ENCODE measurements around the gene ATP5IF1. TPM values are rescaled to one million over a fixed set of nuclear protein-coding genes. Genes with fewer than 3 reads are reported as not detected.

Gene ATP5IF1
- total and polyA plus RNA-seq, 2 of the 13 experiments (the other 11 are each of a cell fraction or from before 2014, with no cell fraction given) = 97.7 to 131 TPM

DNA sequence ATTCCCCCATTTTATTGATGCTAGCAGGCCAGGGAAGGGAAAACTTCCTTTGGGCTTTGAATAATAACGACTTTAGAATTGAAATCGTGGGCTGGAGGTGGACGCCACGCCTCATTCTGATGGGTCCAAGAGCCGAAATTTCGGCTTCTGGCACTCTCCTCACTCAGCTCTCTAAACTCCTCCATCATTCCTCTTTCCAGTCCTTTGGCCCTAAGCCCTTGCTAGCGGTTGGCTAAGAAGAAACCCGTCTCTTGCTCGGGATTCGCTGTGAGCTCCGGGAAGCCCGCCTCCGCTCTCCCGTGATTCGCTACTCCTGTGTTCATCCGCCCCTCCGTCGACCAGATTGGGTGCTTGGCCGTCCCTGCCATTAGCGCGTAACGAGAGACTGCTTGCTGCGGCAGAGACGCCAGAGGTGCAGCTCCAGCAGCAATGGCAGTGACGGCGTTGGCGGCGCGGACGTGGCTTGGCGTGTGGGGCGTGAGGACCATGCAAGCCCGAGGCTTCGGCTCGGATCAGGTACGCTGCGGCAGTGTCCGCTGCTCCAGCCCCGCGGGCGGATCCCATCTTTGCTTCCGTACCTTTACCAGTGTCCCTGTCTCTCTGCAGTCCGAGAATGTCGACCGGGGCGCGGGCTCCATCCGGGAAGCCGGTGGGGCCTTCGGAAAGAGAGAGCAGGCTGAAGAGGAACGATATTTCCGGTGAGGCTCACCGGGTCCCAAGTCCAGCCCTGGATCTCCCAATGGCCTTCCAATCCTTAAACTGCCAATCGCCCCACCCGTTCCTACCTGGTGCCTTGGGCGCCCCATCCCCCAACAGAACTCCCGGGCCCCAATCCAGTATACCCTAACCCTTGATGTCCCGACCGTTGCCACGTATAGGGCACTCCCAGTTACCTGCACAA lies at the start of gene ATP5IF1 (continued):
- TF ChIP-seq, protein P1, sequence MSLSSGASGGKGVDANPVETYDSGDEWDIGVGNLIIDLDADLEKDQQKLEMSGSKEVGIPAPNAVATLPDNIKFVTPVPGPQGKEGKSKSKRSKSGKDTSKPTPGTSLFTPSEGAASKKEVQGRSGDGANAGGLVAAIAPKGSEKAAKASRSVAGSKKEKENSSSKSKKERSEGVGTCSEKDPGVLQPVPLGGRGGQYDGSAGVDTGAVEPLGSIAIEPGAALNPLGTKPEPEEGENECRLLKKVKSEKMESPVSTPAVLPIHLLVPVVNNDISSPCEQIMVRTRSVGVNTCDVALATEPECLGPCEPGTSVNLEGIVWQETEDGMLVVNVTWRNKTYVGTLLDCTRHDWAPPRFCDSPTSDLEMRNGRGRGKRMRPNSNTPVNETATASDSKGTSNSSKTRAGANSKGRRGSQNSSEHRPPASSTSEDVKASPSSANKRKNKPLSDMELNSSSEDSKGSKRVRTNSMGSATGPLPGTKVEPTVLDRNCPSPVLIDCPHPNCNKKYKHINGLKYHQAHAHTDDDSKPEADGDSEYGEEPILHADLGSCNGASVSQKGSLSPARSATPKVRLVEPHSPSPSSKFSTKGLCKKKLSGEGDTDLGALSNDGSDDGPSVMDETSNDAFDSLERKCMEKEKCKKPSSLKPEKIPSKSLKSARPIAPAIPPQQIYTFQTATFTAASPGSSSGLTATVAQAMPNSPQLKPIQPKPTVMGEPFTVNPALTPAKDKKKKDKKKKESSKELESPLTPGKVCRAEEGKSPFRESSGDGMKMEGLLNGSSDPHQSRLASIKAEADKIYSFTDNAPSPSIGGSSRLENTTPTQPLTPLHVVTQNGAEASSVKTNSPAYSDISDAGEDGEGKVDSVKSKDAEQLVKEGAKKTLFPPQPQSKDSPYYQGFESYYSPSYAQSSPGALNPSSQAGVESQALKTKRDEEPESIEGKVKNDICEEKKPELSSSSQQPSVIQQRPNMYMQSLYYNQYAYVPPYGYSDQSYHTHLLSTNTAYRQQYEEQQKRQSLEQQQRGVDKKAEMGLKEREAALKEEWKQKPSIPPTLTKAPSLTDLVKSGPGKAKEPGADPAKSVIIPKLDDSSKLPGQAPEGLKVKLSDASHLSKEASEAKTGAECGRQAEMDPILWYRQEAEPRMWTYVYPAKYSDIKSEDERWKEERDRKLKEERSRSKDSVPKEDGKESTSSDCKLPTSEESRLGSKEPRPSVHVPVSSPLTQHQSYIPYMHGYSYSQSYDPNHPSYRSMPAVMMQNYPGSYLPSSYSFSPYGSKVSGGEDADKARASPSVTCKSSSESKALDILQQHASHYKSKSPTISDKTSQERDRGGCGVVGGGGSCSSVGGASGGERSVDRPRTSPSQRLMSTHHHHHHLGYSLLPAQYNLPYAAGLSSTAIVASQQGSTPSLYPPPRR (CRISPR knock-in tag; IDR thresholded peaks at IDR 0.05; ENCODE audit: borderline replicate concordance) = peak; percentile 67; the same call in 1 of the 2 replicates
- peak; percentile 82 for TF ChIP-seq ZNF264 (CRISPR knock-in tag; IDR thresholded peaks at IDR 0.05)
- no peak for TF ChIP-seq RBM22 (optimal IDR thresholded peaks at IDR 0.05; ENCODE audit: low read length)
- TF ChIP-seq, protein P2, sequence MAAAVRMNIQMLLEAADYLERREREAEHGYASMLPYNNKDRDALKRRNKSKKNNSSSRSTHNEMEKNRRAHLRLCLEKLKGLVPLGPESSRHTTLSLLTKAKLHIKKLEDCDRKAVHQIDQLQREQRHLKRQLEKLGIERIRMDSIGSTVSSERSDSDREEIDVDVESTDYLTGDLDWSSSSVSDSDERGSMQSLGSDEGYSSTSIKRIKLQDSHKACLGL (CRISPR knock-in tag; IDR thresholded peaks at IDR 0.05) = peak; percentile 84
- TF ChIP-seq NFE2L2 (IDR thresholded peaks at IDR 0.05; ENCODE audit: low read length) = no peak
- peak; percentile 77 for TF ChIP-seq ZNF451 (CRISPR knock-in tag; IDR thresholded peaks at IDR 0.05)
- TF ChIP-seq RFXANK (CRISPR knock-in tag; IDR thresholded peaks at IDR 0.05) = 0 out of 2 replicates have a peak, but pooled peaks have one; percentile 33
- TF ChIP-seq ZNF30 (CRISPR knock-in tag; IDR thresholded peaks at IDR 0.05) = no peak
- TF ChIP-seq ZNF788 (CRISPR knock-in tag; IDR thresholded peaks at IDR 0.05; ENCODE audit: borderline replicate concordance) = peak; percentile 44; the same call in 1 of the 2 replicates
- TF ChIP-seq THYN1 (CRISPR knock-in tag; IDR thresholded peaks at IDR 0.05; ENCODE audit: borderline replicate concordance, low read depth) = peak; percentile 79; the same call in 1 of the 2 replicates
- TF ChIP-seq XBP1 (CRISPR knock-in tag; IDR thresholded peaks at IDR 0.05) = peak; percentile 79; the same call in 1 of the 2 replicates
- peak; percentile 81 for TF ChIP-seq HOXA3 (CRISPR knock-in tag; IDR thresholded peaks at IDR 0.05)
- TF ChIP-seq, protein P3, sequence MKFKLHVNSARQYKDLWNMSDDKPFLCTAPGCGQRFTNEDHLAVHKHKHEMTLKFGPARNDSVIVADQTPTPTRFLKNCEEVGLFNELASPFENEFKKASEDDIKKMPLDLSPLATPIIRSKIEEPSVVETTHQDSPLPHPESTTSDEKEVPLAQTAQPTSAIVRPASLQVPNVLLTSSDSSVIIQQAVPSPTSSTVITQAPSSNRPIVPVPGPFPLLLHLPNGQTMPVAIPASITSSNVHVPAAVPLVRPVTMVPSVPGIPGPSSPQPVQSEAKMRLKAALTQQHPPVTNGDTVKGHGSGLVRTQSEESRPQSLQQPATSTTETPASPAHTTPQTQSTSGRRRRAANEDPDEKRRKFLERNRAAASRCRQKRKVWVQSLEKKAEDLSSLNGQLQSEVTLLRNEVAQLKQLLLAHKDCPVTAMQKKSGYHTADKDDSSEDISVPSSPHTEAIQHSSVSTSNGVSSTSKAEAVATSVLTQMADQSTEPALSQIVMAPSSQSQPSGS (CRISPR knock-in tag; IDR thresholded peaks at IDR 0.05) = peak; percentile 21; the same call in 1 of the 2 replicates
- 0 out of 2 replicates have a peak, but pooled peaks have one; percentile 48 for TF ChIP-seq NCOA1 (CRISPR knock-in tag; IDR thresholded peaks at IDR 0.05)
- TF ChIP-seq NKX3-1 (CRISPR knock-in tag; IDR thresholded peaks at IDR 0.05) = peak; percentile 92
- TF ChIP-seq ZNF652 (CRISPR knock-in tag; IDR thresholded peaks at IDR 0.05; ENCODE audit: borderline replicate concordance, low read depth) = peak; percentile 30; the same call in 1 of the 2 replicates
- TF ChIP-seq MXD4 (CRISPR knock-in tag; IDR thresholded peaks at IDR 0.05) = 0 out of 2 replicates have a peak, but pooled peaks have one; percentile 43
- TF ChIP-seq, protein P4, sequence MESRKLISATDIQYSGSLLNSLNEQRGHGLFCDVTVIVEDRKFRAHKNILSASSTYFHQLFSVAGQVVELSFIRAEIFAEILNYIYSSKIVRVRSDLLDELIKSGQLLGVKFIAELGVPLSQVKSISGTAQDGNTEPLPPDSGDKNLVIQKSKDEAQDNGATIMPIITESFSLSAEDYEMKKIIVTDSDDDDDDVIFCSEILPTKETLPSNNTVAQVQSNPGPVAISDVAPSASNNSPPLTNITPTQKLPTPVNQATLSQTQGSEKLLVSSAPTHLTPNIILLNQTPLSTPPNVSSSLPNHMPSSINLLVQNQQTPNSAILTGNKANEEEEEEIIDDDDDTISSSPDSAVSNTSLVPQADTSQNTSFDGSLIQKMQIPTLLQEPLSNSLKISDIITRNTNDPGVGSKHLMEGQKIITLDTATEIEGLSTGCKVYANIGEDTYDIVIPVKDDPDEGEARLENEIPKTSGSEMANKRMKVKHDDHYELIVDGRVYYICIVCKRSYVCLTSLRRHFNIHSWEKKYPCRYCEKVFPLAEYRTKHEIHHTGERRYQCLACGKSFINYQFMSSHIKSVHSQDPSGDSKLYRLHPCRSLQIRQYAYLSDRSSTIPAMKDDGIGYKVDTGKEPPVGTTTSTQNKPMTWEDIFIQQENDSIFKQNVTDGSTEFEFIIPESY (CRISPR knock-in tag; IDR thresholded peaks at IDR 0.05) = no peak
- TF ChIP-seq MAFK (conservative IDR thresholded peaks at IDR 0.05 in 1 of 2, IDR thresholded peaks at IDR 0.05 in 1 of 2; ENCODE audit: low read length in 2 of 2) = no peak
- no peak for TF ChIP-seq HMGA1 (CRISPR knock-in tag; conservative IDR thresholded peaks at IDR 0.05)
- no peak for TF ChIP-seq FOSL1 (CRISPR knock-in tag; IDR thresholded peaks at IDR 0.05; ENCODE audit: borderline replicate concordance)

Data from HepG2 (cell line).